Stimulated activated CD4-positive, alpha-beta T cell treated with anti-CD3 and anti-CD28 coated beads, Interleukin-1b, Interleukin-23, amount 100 ng/mL, for 4 hours (primary cell): ENCODE results near the gene ATF2.
"Not testable (repeated sequence)": the region's sequence is repeated elsewhere in the genome, so short reads cannot be mapped to it uniquely, and the experiment has no call there.

Experiments
- DNase-seq, 2 donors: peaks; one replicate each; pipeline ENCODE4 v3.0.0-alpha.2; 2020; ENCODE audit warnings: low read depth in 2 of 2

The ATF2 gene

DNA sequence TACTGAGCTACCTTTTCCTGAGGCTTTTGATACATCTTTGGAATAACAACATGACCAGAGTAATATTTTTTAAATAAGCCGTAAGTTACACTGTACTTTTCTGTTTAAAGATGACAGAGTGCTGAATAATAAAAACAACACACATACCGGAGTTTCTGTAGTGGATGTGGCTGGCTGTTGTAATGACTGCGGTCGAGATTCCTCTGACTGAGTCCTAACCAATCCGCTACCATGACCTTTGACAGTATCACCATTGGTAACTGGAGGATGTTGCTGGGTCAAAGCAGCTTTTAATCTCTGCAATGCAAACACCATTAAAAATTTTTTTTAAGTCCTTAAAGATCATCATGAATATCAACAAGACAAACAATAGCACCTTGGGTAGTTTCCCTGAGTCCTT, 70.7 kb downstream of the ATF2 start:
- no peak for DNase-seq

- DNase-seq: not testable (repeated sequence)
Measured at GRCh38 chr2:175084117-175084516, 83.9 kb downstream of the ATF2 start.

- DNase-seq: no peak
Measured at GRCh38 chr2:175080479-175080878, 87.5 kb downstream of the ATF2 start.

GRCh38 chr2:175076272-175076671, 91.7 kb downstream of the ATF2 start:
- DNase-seq: no peak

DNA sequence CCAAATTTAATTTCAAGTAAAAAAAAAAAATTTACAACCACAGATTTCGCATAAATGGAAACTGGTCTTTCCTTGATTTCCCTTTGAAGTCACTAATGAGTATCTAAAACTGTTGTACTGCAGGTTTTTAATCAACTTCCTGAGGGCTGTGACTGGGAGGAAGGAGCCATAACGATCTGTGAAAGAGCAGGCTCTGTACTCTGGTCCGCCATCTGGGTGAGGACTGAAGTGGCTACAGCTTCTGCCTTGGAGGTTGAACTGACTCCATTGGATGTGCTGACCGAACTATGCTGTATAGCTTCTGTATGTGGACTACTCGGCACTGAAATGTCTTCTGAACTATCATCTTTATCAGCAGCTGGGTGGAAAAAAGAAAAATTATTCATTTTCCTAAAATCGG, 93.5 kb downstream of the ATF2 start:
- DNase-seq: no peak

GRCh38 chr2:175068534-175068933, 99.5 kb downstream of the ATF2 start:
- DNase-seq: no peak

DNA sequence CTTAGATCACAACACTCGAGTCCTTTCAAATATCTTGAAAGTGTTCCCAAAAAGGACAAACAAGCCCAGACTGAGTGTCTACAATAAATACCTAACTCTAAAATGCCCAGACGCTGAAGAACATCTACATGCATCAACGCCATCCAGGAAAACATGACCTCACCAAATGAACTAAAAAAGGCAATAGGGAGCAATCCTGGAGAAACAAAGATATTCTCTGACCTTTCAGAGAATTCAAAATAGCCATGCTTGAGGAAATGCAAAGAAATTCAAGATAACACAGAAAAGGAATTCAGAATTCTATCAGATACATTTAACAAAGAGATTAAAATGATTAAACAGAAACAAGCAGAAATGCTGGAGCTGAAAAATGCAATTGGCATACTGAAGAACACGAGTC, 101.6 kb downstream of the ATF2 start:
- DNase-seq: no peak

GRCh38 chr2:175064797-175065196, 103.2 kb downstream of the ATF2 start:
- no peak for DNase-seq

DNA sequence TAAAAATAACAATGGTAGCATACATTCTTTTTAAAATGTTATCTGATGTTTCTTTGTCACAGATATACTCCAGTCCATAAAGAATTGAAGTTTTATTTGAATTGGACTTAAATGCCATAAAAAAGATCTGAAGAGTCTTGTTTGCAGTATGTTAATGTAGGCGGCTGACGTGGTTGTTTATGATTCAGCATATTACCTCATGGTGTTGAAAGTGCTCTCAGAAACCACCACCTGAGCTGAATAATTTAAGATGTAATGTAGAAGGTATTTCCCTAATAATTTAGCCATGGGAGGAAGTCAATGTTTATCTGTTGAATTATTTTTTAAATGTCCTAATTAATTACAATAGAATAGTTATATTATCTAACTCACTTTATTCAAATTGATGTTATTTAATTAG, 104.3 kb downstream of the ATF2 start:
- DNase-seq: no peak

DNA sequence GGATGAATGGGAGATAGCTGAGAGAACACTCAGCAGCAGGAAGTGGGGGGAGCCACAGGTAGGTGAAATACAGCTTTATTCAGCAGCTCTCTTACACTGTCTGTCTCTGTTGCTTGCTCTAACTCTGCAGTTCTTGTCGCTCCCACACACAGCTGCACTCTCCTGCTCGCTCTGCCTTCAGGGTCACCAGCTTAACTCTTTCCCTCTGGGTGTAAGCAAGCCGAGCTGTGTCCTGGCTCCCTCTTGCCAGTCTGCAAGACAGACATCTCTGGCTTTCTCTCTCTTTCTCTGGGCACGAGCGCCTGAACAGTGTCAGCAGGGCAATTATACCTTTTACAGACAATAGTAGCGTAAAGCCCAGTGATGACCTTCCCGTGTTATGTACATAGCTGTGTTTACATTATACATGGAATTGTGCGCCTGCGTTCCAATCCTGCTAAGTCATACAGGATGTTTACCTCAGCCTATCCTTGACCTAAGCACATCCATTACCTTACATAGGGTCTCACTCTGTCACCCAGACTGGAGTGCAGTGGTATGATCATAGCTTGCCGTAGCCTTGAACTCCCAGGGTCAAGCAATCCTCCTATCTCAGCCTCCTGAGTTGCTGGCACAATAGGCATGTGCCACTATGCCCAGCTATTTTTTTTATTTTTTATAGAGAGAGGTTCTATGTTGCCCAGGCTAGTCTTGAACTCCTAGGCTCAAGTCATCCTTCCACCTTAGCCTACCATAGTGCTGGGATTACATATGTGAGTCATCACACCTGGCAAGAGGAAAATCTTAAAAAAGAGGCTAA, 105.0 kb downstream of the ATF2 start:
- no peak for DNase-seq

GRCh38 chr2:175057078-175057685, 110.8 kb downstream of the ATF2 start:
- DNase-seq: no peak

GRCh38 chr2:175055993-175056392, 112.0 kb downstream of the ATF2 start:
- DNase-seq: no peak

DNA sequence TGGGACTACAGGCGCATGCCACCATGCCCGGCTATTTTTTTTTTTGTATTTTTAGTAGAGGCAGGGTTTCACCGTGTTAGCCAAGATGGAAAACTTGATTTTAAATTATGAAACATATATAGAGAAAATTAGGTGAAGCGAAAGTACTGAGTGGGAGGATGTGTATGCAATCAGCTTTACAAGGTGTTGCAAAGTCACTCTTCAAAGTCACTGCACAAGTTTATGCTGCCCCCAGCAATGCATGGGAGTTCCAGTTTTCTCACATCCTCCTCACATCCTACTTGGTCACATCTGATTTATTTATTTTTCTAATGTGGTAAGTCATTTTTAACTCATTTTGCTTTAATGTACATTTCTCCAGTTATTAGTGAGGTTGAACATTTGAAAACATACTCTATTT, 113.7 kb downstream of the ATF2 start:
- no peak for DNase-seq

- no peak for DNase-seq
Measured at GRCh38 chr2:175049661-175050060, 118.3 kb downstream of the ATF2 start.

DNA sequence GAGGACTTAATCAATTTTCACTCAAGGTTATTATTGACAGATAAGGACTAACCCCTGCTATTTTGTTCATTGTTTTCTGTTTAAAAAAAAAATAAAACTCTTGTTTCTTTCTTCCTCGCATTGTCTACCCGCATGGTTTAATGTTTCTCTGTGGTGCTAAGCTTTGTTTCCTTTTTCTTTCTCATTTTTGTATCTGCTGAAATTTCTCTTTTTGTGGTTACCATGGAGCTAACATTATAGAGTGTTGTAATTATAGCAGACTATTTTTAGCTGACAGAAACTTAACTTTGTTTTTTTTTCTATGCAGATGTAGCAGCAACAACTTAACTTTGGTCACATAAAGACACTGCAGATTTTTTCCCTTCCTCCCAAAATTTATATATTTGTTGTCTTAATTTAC, 119.7 kb downstream of the ATF2 start:
- no peak for DNase-seq

GRCh38 chr2:175039490-175039889, 128.5 kb downstream of the ATF2 start:
- no peak for DNase-seq

- no peak for DNase-seq
Measured at GRCh38 chr2:175039031-175039430, 129.0 kb downstream of the ATF2 start.

GRCh38 chr2:175037941-175038340, 130.1 kb downstream of the ATF2 start:
- DNase-seq: no peak

DNA sequence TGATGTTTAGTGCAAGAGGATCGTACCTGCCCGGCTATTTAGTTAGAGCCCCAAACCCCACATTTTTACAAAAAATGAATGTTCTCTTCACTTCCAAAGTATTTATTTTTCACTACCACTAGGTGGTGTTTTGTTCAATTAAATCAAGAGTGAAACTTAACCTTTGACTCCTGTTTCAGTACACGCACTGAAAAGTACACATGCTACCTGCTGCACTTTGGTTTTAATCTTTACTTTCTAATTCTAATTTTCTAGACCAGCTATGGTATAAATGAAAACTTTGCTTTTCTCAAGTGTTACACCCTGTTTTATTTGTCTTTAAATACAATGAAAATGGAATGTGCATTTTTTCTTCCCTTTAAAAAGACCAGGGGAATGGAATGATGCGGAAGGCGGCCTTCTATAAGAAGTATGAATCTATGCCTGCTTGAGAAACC, 131.4 kb downstream of the ATF2 start:
- DNase-seq: no peak

- DNase-seq: no peak
Measured at GRCh38 chr2:175035806-175036205, 132.2 kb downstream of the ATF2 start.

DNA sequence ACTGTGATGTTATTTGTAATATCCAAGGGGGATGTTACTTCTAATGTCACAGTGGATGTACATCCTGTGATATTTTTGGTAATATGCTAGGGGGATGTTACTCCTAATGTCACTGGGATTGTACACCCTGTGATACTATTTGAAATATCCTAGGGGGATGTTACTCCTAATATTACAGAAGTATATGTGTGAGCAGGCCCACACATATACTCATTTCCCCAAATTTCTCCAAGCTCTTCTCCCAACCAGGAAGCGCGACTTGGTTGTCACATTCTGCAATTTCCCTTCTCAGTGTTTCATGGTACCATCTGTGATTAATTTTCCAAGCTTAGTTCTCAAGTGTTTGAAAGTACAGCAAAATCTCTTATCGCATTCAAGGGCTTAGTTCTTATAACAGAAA, 133.3 kb downstream of the ATF2 start:
- no peak for DNase-seq

DNA sequence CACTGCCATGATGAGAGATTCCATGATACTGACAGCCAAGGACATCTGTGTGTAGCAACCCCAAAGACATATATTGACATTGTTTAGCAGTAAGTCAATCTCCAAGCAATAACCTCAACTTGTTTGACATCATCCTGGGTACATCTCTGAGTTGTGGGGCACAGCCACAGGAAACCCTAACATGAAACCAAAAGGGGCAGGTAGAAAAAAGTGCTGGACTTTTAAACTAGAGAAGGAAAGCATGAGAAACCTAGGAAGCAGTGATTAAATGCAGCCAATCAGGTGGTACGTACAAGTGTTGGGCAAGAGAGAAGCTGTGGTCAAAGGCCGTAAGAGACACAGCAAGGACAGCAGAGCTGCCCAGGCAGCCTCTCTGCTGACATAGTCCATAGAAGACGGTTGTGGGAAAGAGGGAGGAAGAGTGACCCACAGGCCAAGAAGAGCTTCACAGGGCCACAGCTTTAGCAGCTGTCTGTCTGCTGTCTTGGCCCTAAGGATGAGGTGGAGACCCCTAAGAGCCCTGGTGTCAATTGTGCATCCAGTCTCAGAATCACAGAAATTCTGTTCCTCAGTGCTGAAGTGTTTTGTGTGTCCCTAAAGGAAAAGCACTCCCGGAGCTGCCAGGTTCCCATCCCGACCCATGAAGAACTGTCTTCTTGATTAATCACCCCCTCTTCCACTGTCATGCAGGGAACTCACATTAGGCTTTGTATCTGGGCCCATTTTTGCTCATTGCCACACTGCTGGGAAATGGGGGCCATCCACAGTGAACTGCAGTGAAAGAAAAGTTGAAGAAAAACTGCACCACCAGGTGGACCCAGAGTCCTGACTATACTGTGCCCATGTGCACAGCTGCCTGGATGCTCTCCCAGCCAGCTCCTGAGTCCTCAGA, 137.4 kb downstream of the ATF2 start:
- no peak for DNase-seq

- no peak for DNase-seq
Measured at GRCh38 chr2:175027755-175028154, 140.2 kb downstream of the ATF2 start.
